Cardiac septum (tissue), 1 donor: ENCODE results near the gene GTF2H3. TPM values are rescaled to one million over a fixed set of nuclear protein-coding genes. Genes with fewer than 3 reads are reported as not detected.
A peak's percentile ranks its signal among the peaks of the same experiment; 100 is the strongest.
"Not testable (repeated sequence)": the region's sequence is repeated elsewhere in the genome, so short reads cannot be mapped to it uniquely, and the experiment has no call there.

Experiments used
- DNase-seq: peaks from one replicate; pipeline ENCODE4 v3.0.0-alpha.2; 2020; ENCODE audit warnings: low spot score
- intact Hi-C: fragments of 100-400 bp; cut with DNase I; formaldehyde crosslinking; loops from one replicate; pipeline ENCODE4 v1.14.0; 2022
- long read RNA-seq: library from polyadenylated mRNA; unstranded; transcript quantifications from one replicate; pipeline ENCODE4 v2.0.0, GENCODE V29; 2021
- total RNA-seq: library from RNA; stranded (reverse); fragmentation: NEBNext Ultra II Directional; extraction: Animal tissue kit (Norgen Biotek cat#: 25700); gene quantifications from one replicate; pipeline ENCODE4 v1.2.1, GENCODE V29; 2021
- donor health status: DM: no; HTN: no; CAD: no.

GTF2H3 gene
- 12.9 TPM for total RNA-seq
- long read RNA-seq, transcript GTF2H3-212 (13 exons, 3,329 nt) = major isoform, 10 of 14 reads
- long read RNA-seq, partial matches to known transcripts = 0 of 14 reads
- long read RNA-seq, other reads (novel, unspliced or antisense) = 3 of 14 reads

GRCh38 chr12:123633379-123634141, at the start of gene GTF2H3, which contains the start of gene EIF2B1:
Gene GTF2H3 (plus strand): TSS chr12:123633829. CDS start chr12:123633860, 31 bp downstream.
Gene EIF2B1 (minus strand): TSS chr12:123633686. CDS start chr12:123633557, 129 bp downstream.
- DNase-seq = peak; percentile 96
- intact Hi-C loops = loop anchor here (10.0 kb wide), 1 partner anchor 81 kb away; the partner anchor contains the start of gene ATP6V0A2

GRCh38 chr12:123591702-123592481, 41.7 kb upstream of the GTF2H3 start:
- no peak for DNase-seq
- intact Hi-C loops = no loop called here

GRCh38 chr12:123595729-123596128, 37.9 kb upstream of the GTF2H3 start:
- intact Hi-C loops = no loop called here
- no peak for DNase-seq

- DNase-seq = no peak
- intact Hi-C loops = no loop called here
Observed at GRCh38 chr12:123597100-123597499, 36.5 kb upstream of the GTF2H3 start.

GRCh38 chr12:123598522-123598921, 35.1 kb upstream of the GTF2H3 start:
- intact Hi-C loops = no loop called here
- no peak for DNase-seq

GRCh38 chr12:123599310-123599709, 34.3 kb upstream of the GTF2H3 start:
- intact Hi-C loops = no loop called here

GRCh38 chr12:123599721-123600120, 33.9 kb upstream of the GTF2H3 start:
- DNase-seq = no peak
- intact Hi-C loops = no loop called here

More at GRCh38 chr12:123599310-123599709, 34.3 kb upstream of the GTF2H3 start:
- DNase-seq = no peak

- intact Hi-C loops = no loop called here
- peak; percentile 92 for DNase-seq
Observed at GRCh38 chr12:123601602-123602489, 31.8 kb upstream of the GTF2H3 start, which contains the start of gene DDX55. Gene DDX55 (plus strand): TSS chr12:123602099. CDS start chr12:123602149, 50 bp downstream.

- intact Hi-C loops = no loop called here
- no peak for DNase-seq
Observed at GRCh38 chr12:123602651-123603195, 30.9 kb upstream of the GTF2H3 start.

- DNase-seq, intact Hi-C loops: not testable (repeated sequence)
Observed at GRCh38 chr12:123603495-123603894, 30.1 kb upstream of the GTF2H3 start.

- no peak for DNase-seq
- intact Hi-C loops = no loop called here
Observed at GRCh38 chr12:123607756-123608155, 25.9 kb upstream of the GTF2H3 start.

- DNase-seq = no peak
- intact Hi-C loops = no loop called here
Observed at GRCh38 chr12:123608182-123608581, 25.4 kb upstream of the GTF2H3 start.

GRCh38 chr12:123614110-123614509, 19.5 kb upstream of the GTF2H3 start:
- intact Hi-C loops = no loop called here
- no peak for DNase-seq

- intact Hi-C loops = no loop called here
- no peak for DNase-seq
Observed at GRCh38 chr12:123614531-123614930, 19.1 kb upstream of the GTF2H3 start.

- DNase-seq = no peak
- intact Hi-C loops = no loop called here
Observed at GRCh38 chr12:123617144-123617543, 16.5 kb upstream of the GTF2H3 start.

GRCh38 chr12:123617580-123617979, 16.0 kb upstream of the GTF2H3 start:
- DNase-seq = peak; percentile 4
- intact Hi-C loops = no loop called here

- DNase-seq = peak; percentile 49
- intact Hi-C loops = no loop called here
Observed at GRCh38 chr12:123621101-123621500, 12.5 kb upstream of the GTF2H3 start.

GRCh38 chr12:123621619-123622530, 11.8 kb upstream of the GTF2H3 start:
- no peak for DNase-seq
- intact Hi-C loops = no loop called here
